Measurements from ENCODE around the gene MEFV. TPM values are rescaled to one million over a fixed set of nuclear protein-coding genes. Genes with fewer than 3 reads are reported as not detected.

The MEFV gene
- total and polyA plus RNA-seq, 2 of the 13 experiments (the other 11 are each of a cell fraction or from before 2014, with no cell fraction given) = 0.22 TPM; not detected in 1

- TF ChIP-seq NONO (IDR thresholded peaks at IDR 0.05) (no peak), NONO (CRISPR knock-in tag; conservative IDR thresholded peaks at IDR 0.05) (peak; percentile 12; the same call in 1 of the 2 replicates), ZNF816 (CRISPR knock-in tag; IDR thresholded peaks at IDR 0.05; ENCODE audit: borderline replicate concordance) (0 out of 2 replicates have a peak, but pooled peaks have one; percentile 73), CC2D1A (CRISPR knock-in tag; IDR thresholded peaks at IDR 0.05) (no peak), HOXD1 (CRISPR knock-in tag; IDR thresholded peaks at IDR 0.05) (no peak), POLR2G (IDR thresholded peaks at IDR 0.05; ENCODE audit: low read depth, low read length) (no peak), GFI1 (CRISPR knock-in tag; IDR thresholded peaks at IDR 0.05; ENCODE audit: borderline replicate concordance) (no peak), TP53 (CRISPR knock-in tag; conservative IDR thresholded peaks at IDR 0.05) (no peak), SP140L (CRISPR knock-in tag; IDR thresholded peaks at IDR 0.05; ENCODE audit: borderline replicate concordance) (no peak), ZNF232 (CRISPR knock-in tag; IDR thresholded peaks at IDR 0.05; ENCODE audit: borderline replicate concordance) (no peak), ZNF597 (CRISPR knock-in tag; IDR thresholded peaks at IDR 0.05) (no peak), TCF12 (IDR thresholded peaks at IDR 0.05) (no peak), TCF12 (CRISPR knock-in tag; IDR thresholded peaks at IDR 0.05) (0 out of 2 replicates have a peak, but pooled peaks have one; percentile 23)
- TF ChIP-seq, protein P1, sequence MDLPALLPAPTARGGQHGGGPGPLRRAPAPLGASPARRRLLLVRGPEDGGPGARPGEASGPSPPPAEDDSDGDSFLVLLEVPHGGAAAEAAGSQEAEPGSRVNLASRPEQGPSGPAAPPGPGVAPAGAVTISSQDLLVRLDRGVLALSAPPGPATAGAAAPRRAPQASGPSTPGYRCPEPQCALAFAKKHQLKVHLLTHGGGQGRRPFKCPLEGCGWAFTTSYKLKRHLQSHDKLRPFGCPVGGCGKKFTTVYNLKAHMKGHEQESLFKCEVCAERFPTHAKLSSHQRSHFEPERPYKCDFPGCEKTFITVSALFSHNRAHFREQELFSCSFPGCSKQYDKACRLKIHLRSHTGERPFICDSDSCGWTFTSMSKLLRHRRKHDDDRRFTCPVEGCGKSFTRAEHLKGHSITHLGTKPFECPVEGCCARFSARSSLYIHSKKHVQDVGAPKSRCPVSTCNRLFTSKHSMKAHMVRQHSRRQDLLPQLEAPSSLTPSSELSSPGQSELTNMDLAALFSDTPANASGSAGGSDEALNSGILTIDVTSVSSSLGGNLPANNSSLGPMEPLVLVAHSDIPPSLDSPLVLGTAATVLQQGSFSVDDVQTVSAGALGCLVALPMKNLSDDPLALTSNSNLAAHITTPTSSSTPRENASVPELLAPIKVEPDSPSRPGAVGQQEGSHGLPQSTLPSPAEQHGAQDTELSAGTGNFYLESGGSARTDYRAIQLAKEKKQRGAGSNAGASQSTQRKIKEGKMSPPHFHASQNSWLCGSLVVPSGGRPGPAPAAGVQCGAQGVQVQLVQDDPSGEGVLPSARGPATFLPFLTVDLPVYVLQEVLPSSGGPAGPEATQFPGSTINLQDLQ (CRISPR knock-in tag; IDR thresholded peaks at IDR 0.05) = 0 out of 2 replicates have a peak, but pooled peaks have one; percentile 41
- TF ChIP-seq, protein P2, sequence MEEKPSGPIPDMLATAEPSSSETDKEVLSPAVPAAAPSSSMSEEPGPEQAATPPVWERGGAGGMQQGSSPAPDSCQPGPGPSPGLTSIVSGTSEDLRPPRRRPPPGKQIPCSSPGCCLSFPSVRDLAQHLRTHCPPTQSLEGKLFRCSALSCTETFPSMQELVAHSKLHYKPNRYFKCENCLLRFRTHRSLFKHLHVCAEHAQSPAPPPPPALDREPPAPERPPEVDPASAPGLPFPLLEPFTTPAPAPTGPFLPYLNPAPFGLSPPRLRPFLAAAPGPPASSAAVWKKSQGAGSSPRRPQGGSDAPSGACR (CRISPR knock-in tag; IDR thresholded peaks at IDR 0.05) = peak; percentile 45; the same call in 1 of the 2 replicates
- TF ChIP-seq, protein P3, sequence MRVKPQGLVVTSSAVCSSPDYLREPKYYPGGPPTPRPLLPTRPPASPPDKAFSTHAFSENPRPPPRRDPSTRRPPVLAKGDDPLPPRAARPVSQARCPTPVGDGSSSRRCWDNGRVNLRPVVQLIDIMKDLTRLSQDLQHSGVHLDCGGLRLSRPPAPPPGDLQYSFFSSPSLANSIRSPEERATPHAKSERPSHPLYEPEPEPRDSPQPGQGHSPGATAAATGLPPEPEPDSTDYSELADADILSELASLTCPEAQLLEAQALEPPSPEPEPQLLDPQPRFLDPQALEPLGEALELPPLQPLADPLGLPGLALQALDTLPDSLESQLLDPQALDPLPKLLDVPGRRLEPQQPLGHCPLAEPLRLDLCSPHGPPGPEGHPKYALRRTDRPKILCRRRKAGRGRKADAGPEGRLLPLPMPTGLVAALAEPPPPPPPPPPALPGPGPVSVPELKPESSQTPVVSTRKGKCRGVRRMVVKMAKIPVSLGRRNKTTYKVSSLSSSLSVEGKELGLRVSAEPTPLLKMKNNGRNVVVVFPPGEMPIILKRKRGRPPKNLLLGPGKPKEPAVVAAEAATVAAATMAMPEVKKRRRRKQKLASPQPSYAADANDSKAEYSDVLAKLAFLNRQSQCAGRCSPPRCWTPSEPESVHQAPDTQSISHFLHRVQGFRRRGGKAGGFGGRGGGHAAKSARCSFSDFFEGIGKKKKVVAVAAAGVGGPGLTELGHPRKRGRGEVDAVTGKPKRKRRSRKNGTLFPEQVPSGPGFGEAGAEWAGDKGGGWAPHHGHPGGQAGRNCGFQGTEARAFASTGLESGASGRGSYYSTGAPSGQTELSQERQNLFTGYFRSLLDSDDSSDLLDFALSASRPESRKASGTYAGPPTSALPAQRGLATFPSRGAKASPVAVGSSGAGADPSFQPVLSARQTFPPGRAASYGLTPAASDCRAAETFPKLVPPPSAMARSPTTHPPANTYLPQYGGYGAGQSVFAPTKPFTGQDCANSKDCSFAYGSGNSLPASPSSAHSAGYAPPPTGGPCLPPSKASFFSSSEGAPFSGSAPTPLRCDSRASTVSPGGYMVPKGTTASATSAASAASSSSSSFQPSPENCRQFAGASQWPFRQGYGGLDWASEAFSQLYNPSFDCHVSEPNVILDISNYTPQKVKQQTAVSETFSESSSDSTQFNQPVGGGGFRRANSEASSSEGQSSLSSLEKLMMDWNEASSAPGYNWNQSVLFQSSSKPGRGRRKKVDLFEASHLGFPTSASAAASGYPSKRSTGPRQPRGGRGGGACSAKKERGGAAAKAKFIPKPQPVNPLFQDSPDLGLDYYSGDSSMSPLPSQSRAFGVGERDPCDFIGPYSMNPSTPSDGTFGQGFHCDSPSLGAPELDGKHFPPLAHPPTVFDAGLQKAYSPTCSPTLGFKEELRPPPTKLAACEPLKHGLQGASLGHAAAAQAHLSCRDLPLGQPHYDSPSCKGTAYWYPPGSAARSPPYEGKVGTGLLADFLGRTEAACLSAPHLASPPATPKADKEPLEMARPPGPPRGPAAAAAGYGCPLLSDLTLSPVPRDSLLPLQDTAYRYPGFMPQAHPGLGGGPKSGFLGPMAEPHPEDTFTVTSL (CRISPR knock-in tag; IDR thresholded peaks at IDR 0.05; ENCODE audit: borderline replicate concordance) = no peak
Measured at GRCh38 chr16:3283543-3284447, 27.4 kb upstream of the MEFV start (continued).
